Memory B cell (primary cell): ENCODE results near the gene CUL5.

Experiments used
- ATAC-seq: fragments of 150-1000 bp; cut with Tn5 transposase; 2 replicates; pipeline ENCODE4 v1.10.0; 2021; ENCODE audit warnings: low read depth, mild to moderate bottlenecking, moderate library complexity
- DNase-seq, 2 donors: peaks; one replicate each; pipeline ENCODE4 v3.0.0; 2022; ENCODE audit warnings: low spot score in 2 of 2
- H3K27ac Mint-ChIP-seq: one replicate; pipeline ENCODE4 v1.8.0; 2022; ENCODE audit warnings: mild to moderate bottlenecking, moderate library complexity, mixed read lengths
- H3K27me3 Mint-ChIP-seq: one replicate; pipeline ENCODE4 v1.8.0; 2022; ENCODE audit warnings: mixed read lengths
- H3K36me3 Mint-ChIP-seq: one replicate; pipeline ENCODE4 v1.8.0; 2022; ENCODE audit warnings: mild to moderate bottlenecking, mixed read lengths
- H3K4me1 Mint-ChIP-seq: one replicate; pipeline ENCODE4 v1.8.0; 2022; ENCODE audit warnings: mixed read lengths
- H3K4me3 Mint-ChIP-seq: one replicate; pipeline ENCODE4 v1.8.0; 2022; ENCODE audit warnings: mild to moderate bottlenecking, moderate library complexity, mixed read lengths
- H3K9me3 Mint-ChIP-seq: one replicate; pipeline ENCODE4 v1.8.0; 2022; ENCODE audit warnings: mixed read lengths

CUL5 gene

GRCh38 chr11:108144615-108145014 is 135.9 kb downstream of the CUL5 start:
- no peak for ATAC-seq
- Mint-ChIP-seq H3K4me1 (no peaks in the 10 kb centered on the region), H3K4me3 (no peak overlapping the region), H3K9me3 (no peaks in the 10 kb centered on the region), H3K27me3 (no peaks in the 10 kb centered on the region), H3K36me3 (peaks cover 31% of the 10 kb centered on the region), H3K27ac (no peak overlapping the region)
- DNase-seq = no peak

GRCh38 chr11:108147150-108147549 is 138.5 kb downstream of the CUL5 start:
- no peak overlapping the region for H3K27ac Mint-ChIP-seq

GRCh38 chr11:108148556-108148955 is 139.9 kb downstream of the CUL5 start:
- H3K4me3 Mint-ChIP-seq = no peak overlapping the region
- peaks cover 20% of the 10 kb centered on the region for H3K36me3 Mint-ChIP-seq
- H3K4me1 Mint-ChIP-seq = no peaks in the 10 kb centered on the region
- DNase-seq = no peak
- H3K9me3 Mint-ChIP-seq = no peaks in the 10 kb centered on the region
- H3K27ac Mint-ChIP-seq = peak overlapping the region; percentile 58
- H3K27me3 Mint-ChIP-seq = no peaks in the 10 kb centered on the region
- no peak for ATAC-seq

More at GRCh38 chr11:108147150-108147549, 138.5 kb downstream of the CUL5 start:
- no peaks in the 10 kb centered on the region for H3K9me3 Mint-ChIP-seq
- no peak for DNase-seq
- no peaks in the 10 kb centered on the region for H3K27me3 Mint-ChIP-seq
- H3K4me1 Mint-ChIP-seq = no peaks in the 10 kb centered on the region
- H3K4me3 Mint-ChIP-seq = no peak overlapping the region
- no peak for ATAC-seq
- peaks cover 24% of the 10 kb centered on the region for H3K36me3 Mint-ChIP-seq

GRCh38 chr11:108154591-108154990 is 145.9 kb downstream of the CUL5 start:
- Mint-ChIP-seq H3K4me3 (no peak overlapping the region), H3K36me3 (peaks cover 14% of the 10 kb centered on the region), H3K9me3 (no peaks in the 10 kb centered on the region), H3K4me1 (no peaks in the 10 kb centered on the region), H3K27me3 (no peaks in the 10 kb centered on the region), H3K27ac (no peak overlapping the region)
- ATAC-seq = no peak
- no peak for DNase-seq
